Thoracic aorta (tissue), 2 donors: ENCODE results near the gene EIF1. TPM values are rescaled to one million over a fixed set of nuclear protein-coding genes. Genes with fewer than 3 reads are reported as not detected.

Experiments
- ATAC-seq: fragments of 150-250 bp; one replicate; pipeline ENCODE4 v1.8.0; 2017; ENCODE audit warnings: low read depth; ENCODE audit not compliant: insufficient number of reproducible peaks, low FRiP score
- DNase-seq: peaks from one replicate; pipeline ENCODE4 v3.0.0-alpha.2; 2020; ENCODE audit warnings: low spot score
- H3K27ac ChIP-seq, 2 donors: fragments of 200-600 bp; sonication (generic); 1 replicate in 1 of 2; 2 replicates in 1 of 2; pipeline ENCODE4 v1.5.1; 2016; ENCODE audit warnings: mild to moderate bottlenecking in 2 of 2, moderate library complexity in 2 of 2
- H3K27me3 ChIP-seq: fragments of 200-600 bp; sonication (generic); replicated peaks from 2 replicates; pipeline ENCODE4 v1.6.0; 2016; ENCODE audit warnings: mild to moderate bottlenecking; ENCODE audit not compliant: insufficient read depth
- H3K36me3 ChIP-seq: fragments of 200-600 bp; sonication (generic); one replicate; pipeline ENCODE4 v1.5.1; 2016
- H3K4me1 ChIP-seq, 2 donors: fragments of 200-600 bp; sonication (generic); 1 replicate in 1 of 2; 2 replicates in 1 of 2; pipeline versions ENCODE4 v1.5.1 to v1.6.0; 2016; ENCODE audit warnings: low read depth in 2 of 2, mild to moderate bottlenecking in 1 of 2; ENCODE audit not compliant: control insufficient read depth in 1 of 2
- H3K4me3 ChIP-seq: fragments of 200-600 bp; sonication (generic); 2 replicates; pipeline ENCODE4 v1.5.1; 2016; ENCODE audit warnings: mild to moderate bottlenecking
- H3K9me3 ChIP-seq: fragments of 200-600 bp; sonication (generic); 2 replicates; pipeline ENCODE4 v1.5.1; 2016
- CTCF ChIP-seq: fragments of 200-600 bp; sonication (generic); IDR thresholded peaks from one replicate; pipeline ENCODE4 v1.5.1; 2019; ENCODE audit warnings: antibody characterized with exemption
- total RNA-seq, 2 donors: library from RNA; depleted of rRNA; stranded (reverse); fragments of >200 nt; gene quantifications; one replicate each; pipeline versions ENCODE4 v1.1.0 to v1.2.3, GENCODE V29; 2016

Gene EIF1
- total RNA-seq, 2 donors from 2014 or later, result 167 to 318 TPM

- H3K4me3 ChIP-seq, result no peak overlapping the region
- ATAC-seq, result no peak
- no peak overlapping the region for H3K27ac ChIP-seq
- peaks cover 10% of the 10 kb centered on the region for H3K27me3 ChIP-seq
- no peaks in the 10 kb centered on the region for H3K9me3 ChIP-seq
- no peak for TF ChIP-seq CTCF
- H3K36me3 ChIP-seq, result no peaks in the 10 kb centered on the region
- peaks cover 13 to 20% of the 10 kb centered on the region in 2 donors for H3K4me1 ChIP-seq
- DNase-seq, result no peak
These were observed 48.4 kb downstream of the EIF1 start for GRCh38 chr17:41736983-41737679.

GRCh38 chr17:41737680-41738023 lies 49.0 kb downstream of the EIF1 start:
- no peak for TF ChIP-seq CTCF
- DNase-seq (no peak), ATAC-seq (no peak)
- Histone ChIP-seq H3K4me1 (peaks cover 13 to 20% of the 10 kb centered on the region in 2 donors), H3K27me3 (peaks cover 10% of the 10 kb centered on the region), H3K27ac (no peak overlapping the region), H3K36me3 (no peaks in the 10 kb centered on the region), H3K9me3 (no peaks in the 10 kb centered on the region), H3K4me3 (no peak overlapping the region)

GRCh38 chr17:41738077-41738800 lies 49.6 kb downstream of the EIF1 start:
- Histone ChIP-seq H3K27ac (no peak overlapping the region), H3K36me3 (no peaks in the 10 kb centered on the region), H3K9me3 (no peaks in the 10 kb centered on the region), H3K27me3 (peaks cover 10% of the 10 kb centered on the region), H3K4me1 (peaks cover 13 to 20% of the 10 kb centered on the region in 2 donors), H3K4me3 (no peak overlapping the region)
- DNase-seq, result peak; percentile 22
- peak; percentile 99 for TF ChIP-seq CTCF
- ATAC-seq, result peak; percentile 70

GRCh38 chr17:41738801-41739112 lies 50.1 kb downstream of the EIF1 start:
- Histone ChIP-seq H3K27ac (no peak overlapping the region), H3K36me3 (no peaks in the 10 kb centered on the region), H3K27me3 (peaks cover 10% of the 10 kb centered on the region), H3K4me1 (peaks cover 11 to 19% of the 10 kb centered on the region in 2 donors), H3K4me3 (no peak overlapping the region), H3K9me3 (no peaks in the 10 kb centered on the region)
- DNase-seq (no peak), ATAC-seq (no peak)
- TF ChIP-seq CTCF, result no peak

- H3K4me1 ChIP-seq, result peaks cover under 1 to 8% of the 10 kb centered on the region in 2 donors
- no peaks in the 10 kb centered on the region for H3K9me3 ChIP-seq
- no peak for ATAC-seq
These were observed 51.1 kb downstream of the EIF1 start for GRCh38 chr17:41739661-41740352.

More at GRCh38 chr17:41739661-41740352, 51.1 kb downstream of the EIF1 start:
- no peak for TF ChIP-seq CTCF
- no peak for DNase-seq
- Histone ChIP-seq H3K27ac (no peak overlapping the region), H3K36me3 (no peaks in the 10 kb centered on the region), H3K4me3 (no peak overlapping the region), H3K27me3 (peaks cover 10% of the 10 kb centered on the region)
